ENCODE data around the gene GLP2R. TPM values are rescaled to one million over a fixed set of nuclear protein-coding genes. Genes with fewer than 3 reads are reported as not detected.

Gene GLP2R
- polyA plus RNA-seq, 1 of the 3 experiments (the other 2 are of a cell fraction): not detected

- Histone ChIP-seq H3F3A (replicated peaks; ENCODE audit: insufficient read depth) (no peaks in the 10 kb centered on the region), H3K27ac (ENCODE audit: low read depth in 2 of 2, low read length in 1 of 2) (no peak overlapping the region), H3K27me3 (ENCODE audit: insufficient read depth) (peaks cover 20% of the 10 kb centered on the region; the same call in 1 of the 2 replicates), H2AFZ (ENCODE audit: low read depth) (no peak overlapping the region), H3K9ac (no peak overlapping the region), H4K20me1 (ENCODE audit: insufficient read depth) (no peaks in the 10 kb centered on the region), H3K4me3 (ENCODE audit: low read depth in 2 of 2, low read length in 1 of 2) (no peak overlapping the region), H3K4me1 (ENCODE audit: control insufficient read depth in 1 of 2, insufficient read depth in 2 of 2, low read depth in 1 of 2, low read length in 1 of 2) (no peaks in the 10 kb centered on the region), H3K79me2 (ENCODE audit: insufficient read depth) (no peaks in the 10 kb centered on the region), H3K36me3 (replicated peaks in 1 of 2; ENCODE audit: control insufficient read depth in 1 of 2, insufficient read depth in 2 of 2, low read length in 1 of 2) (no peaks in the 10 kb centered on the region), H3K9me2 (no peaks in the 10 kb centered on the region), H3K4me2 (no peak overlapping the region), H3K9me3 (no peaks in the 10 kb centered on the region)
- WGBS (ENCODE audit: low lambda C conversion rate): 19% methylated on average over 10 of the region's 14 CpGs
- TF ChIP-seq FOSL2 (IDR thresholded peaks at IDR 0.05; ENCODE audit: borderline replicate concordance, low read depth) (no peak), RAD21 (IDR thresholded peaks at IDR 0.05; ENCODE audit: low read length) (no peak), SIN3A (IDR thresholded peaks at IDR 0.05; ENCODE audit: borderline replicate concordance, low read depth, low read length) (no peak), ELF1 (IDR thresholded peaks at IDR 0.05) (no peak), CHD2 (IDR thresholded peaks at IDR 0.05; ENCODE audit: low read length, partially characterized antibody) (no peak), TAF1 (IDR thresholded peaks at IDR 0.05; ENCODE audit: borderline replicate concordance, low read depth, low read length) (no peak)
- TF ChIP-seq, protein P1, sequence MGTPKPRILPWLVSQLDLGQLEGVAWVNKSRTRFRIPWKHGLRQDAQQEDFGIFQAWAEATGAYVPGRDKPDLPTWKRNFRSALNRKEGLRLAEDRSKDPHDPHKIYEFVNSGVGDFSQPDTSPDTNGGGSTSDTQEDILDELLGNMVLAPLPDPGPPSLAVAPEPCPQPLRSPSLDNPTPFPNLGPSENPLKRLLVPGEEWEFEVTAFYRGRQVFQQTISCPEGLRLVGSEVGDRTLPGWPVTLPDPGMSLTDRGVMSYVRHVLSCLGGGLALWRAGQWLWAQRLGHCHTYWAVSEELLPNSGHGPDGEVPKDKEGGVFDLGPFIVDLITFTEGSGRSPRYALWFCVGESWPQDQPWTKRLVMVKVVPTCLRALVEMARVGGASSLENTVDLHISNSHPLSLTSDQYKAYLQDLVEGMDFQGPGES (IDR thresholded peaks at IDR 0.05; ENCODE audit: low read depth, low read length): no peak
- DNase-seq: no peak
- POLR2A ChIA-PET: no interaction called here
- CTCF ChIA-PET: no interaction called here
Observed at GRCh38 chr17:9906616-9907015, 80.9 kb downstream of the GLP2R start.

- Histone ChIP-seq H3K4me1 (ENCODE audit: control insufficient read depth in 1 of 2, insufficient read depth in 2 of 2, low read depth in 1 of 2, low read length in 1 of 2) (no peaks in the 10 kb centered on the region), H2AFZ (ENCODE audit: low read depth) (no peak overlapping the region), H3K9ac (no peak overlapping the region), H3K27me3 (ENCODE audit: insufficient read depth) (peaks cover 21% of the 10 kb centered on the region; the same call in 1 of the 2 replicates), H3F3A (replicated peaks; ENCODE audit: insufficient read depth) (no peaks in the 10 kb centered on the region), H3K36me3 (replicated peaks in 1 of 2; ENCODE audit: control insufficient read depth in 1 of 2, insufficient read depth in 2 of 2, low read length in 1 of 2) (no peaks in the 10 kb centered on the region), H3K4me2 (no peak overlapping the region), H3K4me3 (ENCODE audit: low read depth in 2 of 2, low read length in 1 of 2) (no peak overlapping the region), H3K79me2 (ENCODE audit: insufficient read depth) (no peaks in the 10 kb centered on the region), H3K27ac (ENCODE audit: low read depth in 2 of 2, low read length in 1 of 2) (no peak overlapping the region), H3K9me3 (no peaks in the 10 kb centered on the region), H4K20me1 (ENCODE audit: insufficient read depth) (no peaks in the 10 kb centered on the region), H3K9me2 (no peaks in the 10 kb centered on the region)
- WGBS (ENCODE audit: low lambda C conversion rate): 31% methylated on average over 7 of the region's 7 CpGs
- ChIA-PET POLR2A (no interaction called here), CTCF (no interaction called here)
- DNase-seq: no peak
- TF ChIP-seq FOSL2 (IDR thresholded peaks at IDR 0.05; ENCODE audit: borderline replicate concordance, low read depth) (no peak), REST (IDR thresholded peaks at IDR 0.05; ENCODE audit: low read depth, low read length) (no peak), MXI1 (IDR thresholded peaks at IDR 0.05; ENCODE audit: low read depth, low read length) (no peak), NFIC (IDR thresholded peaks at IDR 0.05; ENCODE audit: borderline replicate concordance) (no peak), USF1 (IDR thresholded peaks at IDR 0.05; ENCODE audit: borderline replicate concordance, low read depth) (no peak), JUND (IDR thresholded peaks at IDR 0.05) (no peak), MAX (IDR thresholded peaks at IDR 0.05; ENCODE audit: low read depth) (no peak), TEAD4 (IDR thresholded peaks at IDR 0.05; ENCODE audit: borderline replicate concordance, insufficient read depth) (no peak), FOXM1 (IDR thresholded peaks at IDR 0.05; ENCODE audit: low read depth) (no peak)
Observed at GRCh38 chr17:9907131-9907530, 81.4 kb downstream of the GLP2R start.
